HG02759 (cell line): ENCODE measurements around the gene FREM1.

Experiments used
- ATAC-seq: cut with Tn5 transposase; IDR thresholded peaks from one replicate; pipeline ENCODE4 v1.9.1; 2021; ENCODE audit warnings: mild to moderate bottlenecking, moderate library complexity; ENCODE audit not compliant: unreplicated experiment

Gene FREM1

DNA sequence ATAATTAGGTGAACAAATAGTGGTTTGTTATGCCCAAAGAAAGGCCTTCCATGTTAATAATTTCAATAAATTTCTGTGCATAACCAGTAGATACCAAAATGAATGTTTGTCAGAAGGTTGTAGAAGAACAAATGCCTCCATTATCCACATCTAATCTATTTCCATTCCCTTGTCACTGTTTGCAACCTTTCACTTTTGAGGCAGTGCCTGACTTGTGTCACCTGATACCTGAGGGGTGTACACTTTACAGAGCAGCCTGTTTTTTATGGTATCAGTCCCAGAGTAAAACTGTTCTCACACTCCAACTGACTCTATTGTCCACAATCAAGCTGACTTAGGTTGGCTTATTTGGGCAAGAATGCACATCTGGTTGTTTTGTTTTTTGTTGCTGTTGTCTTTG lies 40.1 kb downstream of the FREM1 start:
- ATAC-seq = no peak

DNA sequence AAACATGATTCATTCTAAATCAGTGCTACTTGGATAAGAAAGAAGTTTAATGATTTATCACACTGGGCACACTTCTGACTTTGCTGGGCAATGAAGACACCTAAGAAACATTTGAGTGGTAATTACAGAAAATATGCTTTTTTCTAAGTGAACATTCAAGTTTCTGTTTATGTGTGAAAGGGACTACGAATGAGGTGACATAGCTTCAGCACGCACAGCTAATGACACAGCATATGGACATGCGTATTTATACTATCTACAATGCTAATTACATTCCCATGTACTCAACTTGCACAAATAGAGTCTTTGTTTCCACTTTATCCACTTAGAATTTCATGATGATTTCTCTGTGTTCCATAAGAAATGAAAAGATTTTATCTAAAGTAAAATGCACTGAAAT lies 40.6 kb downstream of the FREM1 start:
- no peak for ATAC-seq

DNA sequence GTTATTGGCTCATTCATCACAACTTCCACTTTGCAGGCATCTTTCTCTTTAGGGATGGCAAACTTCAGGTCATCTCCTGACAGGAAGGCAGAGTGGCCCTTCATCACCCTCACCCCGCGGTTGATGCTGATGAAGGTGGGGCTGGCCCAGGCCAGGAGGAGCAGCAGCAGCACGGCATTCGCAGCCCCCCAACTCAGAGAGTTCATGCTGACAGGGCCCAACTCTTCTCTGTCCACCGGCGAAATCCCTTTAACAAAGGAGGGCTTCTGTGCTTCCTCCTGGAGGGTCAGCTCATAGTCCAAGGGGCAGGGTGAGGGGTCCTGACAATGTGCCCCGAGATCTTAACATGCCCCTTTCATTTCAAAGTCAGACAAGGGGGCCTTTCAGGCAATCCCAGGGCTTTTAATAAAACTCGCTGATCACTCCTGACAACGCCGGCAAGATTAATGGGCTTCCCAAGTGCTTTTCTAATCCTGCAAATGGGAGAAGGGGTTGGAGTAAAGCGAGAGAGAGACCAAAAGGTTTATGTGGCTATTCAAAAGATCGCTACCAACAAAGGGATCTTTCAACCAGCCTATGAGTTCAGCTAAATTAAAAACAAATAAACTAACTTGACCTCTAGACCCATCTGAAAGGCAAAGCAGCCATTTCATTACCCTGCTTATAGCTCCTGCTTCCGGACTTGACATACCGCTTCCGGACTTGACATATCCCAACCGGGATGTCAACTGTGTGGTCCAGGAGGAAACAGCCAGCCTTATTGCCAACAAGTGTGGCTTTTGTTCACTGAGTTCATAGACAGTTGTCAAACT lies 41.2 kb downstream of the FREM1 start:
- ATAC-seq = no peak

DNA sequence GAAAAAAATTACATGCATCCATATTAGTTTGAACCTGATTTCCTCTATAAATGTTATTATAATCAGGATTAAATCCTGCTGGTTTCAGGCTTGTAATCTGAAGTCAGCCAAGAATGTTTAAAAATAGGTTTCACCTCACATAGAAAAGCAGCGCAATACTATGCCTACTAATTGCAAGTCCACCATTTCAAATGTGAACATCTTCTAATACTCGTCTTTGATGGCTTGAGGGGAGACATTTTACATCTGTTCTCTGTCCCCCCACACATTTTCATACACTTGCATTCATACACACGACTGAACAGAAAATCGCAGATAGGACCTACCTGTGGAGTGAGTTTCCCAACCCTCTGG lies 41.8 kb downstream of the FREM1 start:
- no peak for ATAC-seq

DNA sequence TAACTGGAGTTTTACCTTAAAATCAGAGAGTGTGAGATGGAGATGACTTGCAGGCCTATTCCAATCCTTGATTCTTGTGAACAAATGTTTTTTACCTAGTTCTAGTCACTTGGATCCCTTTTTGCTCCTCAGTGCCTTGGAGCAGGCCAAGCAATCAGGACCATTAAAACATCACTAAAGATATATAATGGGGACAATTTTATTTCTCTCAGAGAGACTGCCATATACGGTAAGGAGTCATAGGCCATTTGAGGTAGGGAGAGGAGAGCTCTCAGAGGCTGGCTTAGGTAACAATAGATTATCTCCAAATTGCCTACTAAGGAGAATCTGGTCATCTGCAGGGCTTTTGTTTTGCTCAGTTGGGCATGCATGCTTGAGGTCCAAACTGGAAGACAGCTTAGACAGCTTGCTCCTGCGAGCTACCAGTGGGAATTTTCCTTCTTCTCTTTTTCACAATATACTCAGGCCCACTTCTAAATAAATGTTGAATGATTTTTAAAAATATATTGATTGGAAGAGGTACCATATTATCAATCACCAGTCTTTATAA lies 44.0 kb downstream of the FREM1 start:
- no peak for ATAC-seq

DNA sequence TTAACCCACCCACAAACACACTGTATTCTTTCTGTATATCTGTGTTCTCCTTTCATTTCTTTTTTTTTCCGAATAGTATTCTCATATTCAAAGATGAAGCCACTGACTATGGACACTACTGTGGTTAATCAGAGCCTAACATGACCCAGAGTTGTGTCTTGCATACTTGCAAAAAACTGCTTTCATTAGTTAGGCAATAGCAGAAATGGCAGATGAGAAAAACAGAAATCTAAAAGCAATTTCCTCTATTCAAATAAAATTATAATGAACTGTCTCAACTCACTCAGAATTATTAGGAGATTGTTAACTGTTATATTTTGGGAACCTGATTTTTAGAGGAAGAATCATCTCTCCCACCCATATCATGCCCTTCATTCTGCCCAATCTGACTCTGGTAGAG lies 45.9 kb downstream of the FREM1 start:
- ATAC-seq = no peak

DNA sequence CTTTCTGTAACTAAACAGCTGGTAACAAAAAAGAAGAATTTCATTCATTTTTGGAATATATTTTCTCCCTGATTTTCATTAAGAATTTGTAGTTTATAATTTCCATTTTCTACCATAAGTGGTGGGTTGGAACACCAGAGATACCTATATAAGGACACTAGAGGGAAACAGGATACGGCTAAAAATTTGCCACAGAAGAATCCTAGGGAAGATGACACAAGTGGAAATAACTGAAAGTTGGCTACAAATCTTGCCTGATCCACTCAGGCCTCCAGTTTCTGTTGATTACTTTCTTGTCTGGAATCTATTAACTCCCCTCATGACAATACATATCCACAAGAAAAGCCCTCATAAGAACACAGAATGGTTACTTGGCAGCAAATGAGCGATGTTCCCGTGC lies 46.8 kb downstream of the FREM1 start:
- no peak for ATAC-seq

DNA sequence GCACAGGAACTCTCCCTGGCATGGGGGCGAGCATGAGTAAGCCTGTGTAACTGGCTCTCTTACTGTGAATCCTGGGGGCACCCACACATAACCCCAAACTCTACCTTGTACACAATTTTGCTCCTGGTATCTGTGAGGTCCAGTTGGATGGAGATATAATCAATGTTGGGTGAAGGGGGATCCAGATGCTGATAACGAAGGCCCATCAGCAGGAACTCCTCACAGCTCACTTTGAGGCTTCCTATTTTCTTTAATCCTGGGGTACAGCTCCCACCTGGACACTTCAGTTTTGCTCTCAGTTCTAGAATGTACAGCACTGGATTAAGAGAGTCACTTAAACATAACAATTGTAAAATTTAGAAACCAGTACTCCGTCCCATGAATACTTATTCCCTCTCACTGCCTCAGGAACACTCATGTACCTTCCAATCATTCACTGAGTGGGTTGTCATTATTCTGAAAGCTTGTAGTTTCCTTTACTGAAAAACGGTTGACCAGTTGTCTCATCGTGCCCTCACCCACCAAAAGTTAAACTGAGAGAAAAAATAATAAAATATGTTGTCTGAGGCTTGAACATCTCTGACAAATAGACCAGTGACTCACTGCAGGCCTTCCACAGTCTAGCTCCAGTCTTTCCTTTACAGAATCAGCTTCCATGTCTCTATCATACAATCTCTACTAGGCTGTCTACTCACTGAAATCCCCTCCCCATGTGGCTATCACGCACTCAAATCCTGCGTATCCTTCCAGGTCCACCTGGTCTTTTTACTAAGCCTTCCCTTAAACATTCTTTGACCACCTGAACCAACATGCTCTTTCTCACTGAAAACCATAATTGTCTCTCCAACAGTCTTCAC lies 52.6 kb downstream of the FREM1 start:
- no peak for ATAC-seq

DNA sequence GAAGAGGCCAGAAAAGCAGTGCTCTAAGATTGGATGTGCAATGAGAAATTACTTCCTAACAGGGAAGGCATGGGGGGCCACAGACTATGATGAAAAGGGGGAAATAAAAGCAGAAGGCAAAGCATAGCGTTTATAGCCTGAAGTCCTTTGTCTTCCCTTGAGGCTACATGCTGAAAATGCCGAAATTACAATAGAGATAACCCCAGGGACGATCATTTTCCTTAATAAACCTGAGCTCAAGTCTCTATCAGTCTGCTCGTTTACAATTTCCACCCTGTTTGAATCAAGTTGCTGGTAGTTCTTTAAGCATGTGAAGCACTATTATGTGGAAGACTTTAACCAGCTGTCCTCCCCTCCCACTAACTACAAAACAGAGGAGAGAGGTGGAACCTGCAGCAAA lies 60.4 kb downstream of the FREM1 start:
- no peak for ATAC-seq

DNA sequence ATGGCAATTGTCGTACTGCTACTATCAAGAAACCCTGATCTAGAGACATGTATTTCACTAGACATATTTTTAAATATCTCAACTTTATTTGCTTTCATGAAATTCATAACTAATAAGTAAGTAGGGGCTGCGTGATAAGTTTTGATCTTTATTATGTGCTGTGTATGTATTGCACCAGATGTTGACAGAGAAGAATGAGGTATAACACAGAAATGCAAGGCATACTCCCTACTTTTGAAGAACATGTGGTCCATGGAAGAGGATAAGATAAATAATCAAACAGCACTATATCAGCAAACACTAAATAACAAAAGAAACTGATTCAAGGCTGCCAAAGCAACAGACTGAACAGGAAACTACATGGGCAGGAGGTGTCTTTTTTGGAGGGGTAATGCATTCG lies 60.9 kb downstream of the FREM1 start:
- no peak for ATAC-seq

DNA sequence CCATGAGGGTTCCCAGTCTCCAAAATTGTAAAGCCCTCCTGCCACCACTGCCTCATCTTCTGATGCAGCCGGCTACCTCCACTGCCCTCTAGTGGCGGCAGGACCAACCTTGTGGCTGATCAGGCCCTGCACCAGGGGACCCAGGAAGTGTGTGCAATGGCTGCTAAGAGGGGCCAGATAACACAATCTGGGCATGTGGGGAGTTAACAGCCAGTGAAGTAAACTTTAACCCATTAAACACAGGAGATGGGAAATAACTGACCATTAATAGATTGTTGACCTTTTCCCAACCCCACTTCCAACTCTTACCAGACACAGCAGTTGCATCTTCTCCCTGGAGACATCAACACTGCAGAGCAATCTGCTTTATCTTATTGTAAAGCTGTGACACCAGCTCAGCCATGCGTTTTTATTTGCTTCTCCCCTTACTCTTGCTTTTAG lies 63.3 kb downstream of the FREM1 start:
- ATAC-seq = peak; percentile 97

DNA sequence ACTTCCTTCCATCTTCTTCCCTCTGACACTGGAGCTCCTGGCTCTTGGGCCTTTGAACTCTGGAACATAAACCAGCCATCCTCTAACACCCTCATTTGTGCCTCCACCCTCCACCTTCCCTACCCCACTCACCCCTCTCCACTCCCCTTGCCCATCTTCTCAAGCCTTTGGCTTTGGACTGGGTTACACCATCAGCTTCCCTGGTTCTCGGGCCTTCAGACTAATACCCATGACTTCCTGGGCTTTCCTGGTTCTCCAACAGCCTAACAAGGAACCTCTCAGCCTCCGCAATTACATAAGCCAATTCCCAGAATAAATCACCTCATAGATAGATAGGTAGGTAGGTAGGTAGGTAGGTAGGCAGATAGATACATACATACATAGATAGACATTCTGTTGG lies 67.1 kb downstream of the FREM1 start:
- ATAC-seq = no peak

DNA sequence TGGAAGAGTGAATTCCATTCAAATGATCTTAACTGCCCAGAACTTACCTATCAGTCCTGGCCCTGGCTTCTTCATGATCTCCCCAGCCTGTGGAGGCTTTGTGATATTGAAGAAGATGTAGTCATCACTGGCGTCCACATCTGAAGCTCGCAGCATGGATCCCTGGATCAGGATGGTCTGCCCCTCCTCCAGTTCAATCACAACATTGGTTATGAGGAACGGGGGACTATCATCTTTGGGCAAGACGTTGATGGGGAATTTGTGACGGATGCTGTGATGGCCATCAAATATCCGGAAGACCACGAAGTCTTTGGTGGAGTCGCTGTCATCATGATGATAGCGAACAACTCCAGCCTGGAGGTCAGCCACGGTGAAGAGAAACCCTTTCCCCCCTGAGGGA lies 68.0 kb downstream of the FREM1 start:
- ATAC-seq = no peak

DNA sequence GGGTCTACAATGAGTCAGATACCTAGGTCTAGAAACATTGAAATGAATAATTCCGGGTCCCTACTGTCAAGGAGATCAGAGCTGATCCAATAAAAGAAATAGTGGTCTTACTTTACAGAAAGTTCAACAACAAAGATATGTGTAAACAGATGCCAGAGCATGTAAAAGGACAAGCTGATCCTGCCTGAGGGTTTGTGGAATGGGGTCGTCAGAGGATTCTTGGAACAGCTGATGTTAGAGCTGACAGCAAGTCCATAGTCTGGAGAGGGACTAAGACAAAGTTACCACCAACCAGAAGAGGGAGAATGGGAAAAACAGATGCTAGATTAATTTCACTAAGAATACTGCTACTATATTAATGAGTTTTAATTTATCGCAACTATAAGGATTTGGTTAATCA lies 71.5 kb downstream of the FREM1 start:
- ATAC-seq = no peak

DNA sequence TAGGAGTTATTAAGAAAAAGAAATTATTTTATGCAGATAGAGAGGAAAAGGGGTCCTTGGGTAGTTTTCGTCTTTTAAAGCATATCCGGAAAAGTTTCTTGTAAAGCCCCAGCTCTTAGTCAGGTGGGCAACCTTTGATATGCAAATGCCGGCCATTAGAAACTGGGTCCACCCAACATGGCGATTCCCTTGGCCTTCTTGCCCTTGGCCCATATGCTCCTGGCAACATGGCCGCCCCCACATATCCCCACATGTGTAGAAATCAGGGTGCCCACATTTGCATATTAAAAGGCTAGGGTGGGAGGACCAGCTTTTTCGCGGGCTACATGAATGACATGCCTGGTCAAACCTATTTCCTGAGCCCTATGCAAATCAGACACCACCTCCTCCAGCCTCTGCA lies 73.3 kb downstream of the FREM1 start:
- ATAC-seq = no peak

DNA sequence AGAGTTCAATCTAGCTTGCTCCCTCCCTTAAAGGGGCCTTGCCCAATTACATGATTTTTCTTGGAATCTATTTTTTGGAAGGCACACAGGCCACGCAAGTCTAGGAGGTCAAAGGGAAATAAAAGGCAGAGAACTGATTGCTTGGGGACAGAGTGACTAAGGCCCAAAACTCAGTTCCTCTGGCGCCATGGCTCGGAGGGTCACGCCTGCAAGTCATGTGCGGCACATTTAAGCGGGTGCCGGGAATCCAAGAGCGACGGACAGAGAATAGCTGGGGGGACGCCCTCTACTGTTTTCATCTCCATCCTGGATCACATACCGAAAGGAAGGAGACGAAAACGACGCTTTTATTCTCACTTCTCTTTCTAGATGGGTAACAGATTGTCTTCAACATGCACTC lies 78.6 kb downstream of the FREM1 start:
- ATAC-seq = no peak

DNA sequence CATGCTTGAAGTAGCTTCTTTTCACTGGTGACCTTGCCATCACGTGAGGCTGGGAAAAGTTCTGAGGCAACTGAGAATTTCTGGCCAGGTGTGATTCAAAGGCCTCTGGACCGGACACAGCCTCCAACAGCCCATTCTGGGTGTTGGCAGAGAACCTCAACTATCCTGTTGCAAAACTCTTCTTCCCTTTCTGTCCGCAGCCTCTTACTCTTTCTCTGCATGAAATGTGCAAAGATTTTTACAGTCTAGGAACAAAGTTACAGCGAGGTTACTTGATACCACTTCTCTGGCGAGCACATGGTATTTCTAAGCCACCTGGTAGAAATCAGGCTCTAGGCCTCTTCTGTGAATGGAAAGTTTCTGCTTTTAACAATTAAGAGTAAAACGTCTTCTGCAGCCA lies 79.2 kb downstream of the FREM1 start:
- ATAC-seq = no peak

DNA sequence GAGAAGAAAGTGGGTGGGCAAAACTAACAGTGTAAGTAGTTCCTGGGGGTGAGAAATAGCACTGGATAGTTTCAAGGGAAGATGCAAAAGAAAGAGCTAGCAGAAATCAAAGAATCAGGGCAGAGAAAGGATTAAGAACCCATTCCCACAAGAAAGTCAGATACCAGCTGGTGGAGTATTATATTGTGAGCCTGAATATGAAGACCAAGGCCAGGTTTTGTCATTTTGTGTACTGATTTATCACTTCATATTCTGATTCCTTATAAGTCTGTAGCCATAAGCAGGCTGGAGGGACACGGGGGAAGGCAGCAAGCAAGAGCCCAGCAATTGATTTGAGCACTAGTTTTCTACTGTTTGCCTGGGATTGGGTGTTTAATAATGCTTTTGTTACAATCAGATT lies 80.2 kb downstream of the FREM1 start:
- no peak for ATAC-seq

DNA sequence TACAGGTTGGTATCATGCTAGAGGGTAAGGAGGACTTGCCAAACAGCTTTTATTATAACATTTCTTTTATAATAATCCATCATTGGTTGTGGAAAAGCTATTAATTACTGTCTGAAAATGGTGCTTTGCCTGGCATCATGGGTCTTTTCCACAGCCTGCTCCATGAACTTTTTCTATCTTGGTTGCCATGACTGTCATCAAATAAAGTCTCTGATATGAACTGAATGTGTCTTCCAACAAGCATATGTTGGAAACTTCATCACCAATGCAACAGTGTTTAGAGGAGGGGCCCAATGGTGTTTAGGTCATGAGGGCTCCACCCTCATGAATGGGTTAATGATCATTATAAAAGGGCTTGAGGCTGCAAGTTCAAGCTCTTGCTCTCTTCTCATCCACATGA lies 81.0 kb downstream of the FREM1 start:
- ATAC-seq = no peak

DNA sequence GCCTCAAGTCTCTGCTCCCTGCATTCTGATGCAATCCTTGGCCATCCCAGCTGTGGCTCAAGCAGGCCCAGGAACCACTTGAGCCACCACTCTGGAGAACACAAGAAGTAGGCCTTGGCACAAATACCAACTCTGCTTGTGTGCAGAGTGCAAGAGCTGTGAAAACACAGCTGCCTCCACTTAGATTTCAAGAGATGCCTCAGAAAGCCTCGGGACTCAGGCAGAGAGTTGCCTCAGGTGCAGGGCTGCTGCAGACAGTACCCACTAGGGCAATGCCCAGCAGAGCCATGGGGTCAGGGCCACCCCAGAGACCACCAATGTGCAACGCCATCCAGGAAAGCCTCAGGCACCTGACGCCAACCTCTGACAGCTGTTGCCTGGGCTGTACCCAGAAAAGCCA lies 82.4 kb downstream of the FREM1 start:
- no peak for ATAC-seq

DNA sequence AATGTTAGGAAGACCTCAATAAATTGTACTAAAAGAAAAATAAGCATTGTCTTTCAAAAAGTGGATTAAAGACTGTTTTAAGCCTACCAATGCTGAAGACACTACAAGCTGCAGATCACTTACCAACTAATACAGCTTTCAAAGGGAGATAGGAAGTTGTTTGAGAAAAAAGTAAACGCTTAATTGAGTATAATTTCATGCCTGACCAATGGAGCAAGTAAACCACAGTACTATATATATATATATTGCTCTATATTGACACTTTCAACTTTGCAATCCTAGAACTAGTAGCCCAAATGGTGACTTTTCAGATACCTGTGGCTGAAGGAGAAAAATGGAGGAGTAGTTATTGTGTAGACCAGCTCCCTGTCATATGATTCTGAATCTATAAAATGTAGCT lies 85.7 kb downstream of the FREM1 start:
- ATAC-seq = no peak

DNA sequence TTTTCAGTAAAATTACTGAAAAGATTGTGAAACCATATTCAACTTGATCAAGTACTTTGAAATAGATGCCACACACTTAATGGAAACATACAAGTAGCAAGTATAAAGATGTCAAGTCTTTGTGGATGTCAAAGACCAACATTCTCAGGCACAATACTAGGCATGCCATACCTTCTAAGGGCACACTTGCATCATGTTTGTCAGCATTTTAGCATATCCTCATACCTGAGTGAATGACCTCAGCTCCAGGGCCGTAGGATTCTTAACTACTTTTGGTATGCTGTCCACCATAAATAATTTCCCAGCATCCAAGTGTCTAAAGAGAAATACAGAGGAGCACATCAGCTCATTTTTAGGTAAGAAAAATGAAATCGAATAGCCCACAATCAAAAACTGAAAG lies 86.4 kb downstream of the FREM1 start:
- no peak for ATAC-seq
